HCT116 (cell line): ENCODE measurements around the gene EML1. TPM values are rescaled to one million over a fixed set of nuclear protein-coding genes. Genes with fewer than 3 reads are reported as not detected.

Source experiments
- ATAC-seq: fragments of 200-7000 bp; cut with Tn5 transposase; 2 replicates; pipeline ENCODE4 v1.9.1; 2020; ENCODE audit warnings: mild to moderate bottlenecking, moderate library complexity
- BruUV-seq: library from RNA; stranded (reverse); fragments of 400-500 nt; replicated peaks from 2 replicates; lab custom pipeline; 2021; lab: Mats Ljungman, UMichigan
- CTCF ChIA-PET: fragments of 300-600 bp; sonication (Branson Sonifier 250); formaldehyde crosslinking; loops from one replicate; lab custom pipeline; 2021; ENCODE audit warnings: antibody characterized with exemption; lab: Charles Lee
- POLR2A ChIA-PET: fragments of 300-600, 350-600 bp; sonication (Branson Sonifier 250); formaldehyde crosslinking; loops from one replicate; lab custom pipeline; 2021; ENCODE audit warnings: antibody characterized with exemption; lab: Charles Lee
- RAD21 ChIA-PET, 2 experiments: fragments of 300-600 bp; sonication (Branson Sonifier 250); formaldehyde crosslinking; loops; one replicate each; lab custom pipeline; 2023; ENCODE audit warnings: low total read pairs in 2 of 2; ENCODE audit not compliant: uncharacterized antibody in 2 of 2, unreplicated experiment in 2 of 2, low non-redundant PET in 1 of 2; lab: Charles Lee
- DNase-seq: peaks from one replicate; pipeline ENCODE4 v3.0.0-alpha.2; 2010; ENCODE audit warnings: low read depth, low spot score
- H2AFZ ChIP-seq: fragments of 200-600 bp; shearing (Covaris generic), sonication (generic); 2 replicates; pipeline ENCODE4 v1.6.1; 2017; ENCODE audit warnings: low read depth, mixed run types, mixed read lengths, antibody characterized with exemption, low read length; ENCODE audit not compliant: poor library complexity, severe bottlenecking
- H3K27ac ChIP-seq: 2 replicates; pipeline ENCODE4 v1.5.1; 2012; ENCODE audit warnings: low read depth, low read length
- H3K27me3 ChIP-seq: fragments of 200-600 bp; sonication (generic); 2 replicates; pipeline ENCODE4 v1.6.1; 2016; ENCODE audit warnings: mixed run types, low read length, mixed read lengths; ENCODE audit not compliant: insufficient read depth
- H3K36me3 ChIP-seq, 2 experiments: fragments of 200-500 bp in 1 of 2; fragments of 200-600 bp in 1 of 2; sonication (Bioruptor generic) in 1 of 2; sonication (generic) in 1 of 2; 2 replicates each; pipeline versions ENCODE4 v1.5.1 to v1.6.1; 2014 to 2016; ENCODE audit warnings: low read length in 2 of 2, inconsistent platforms in 1 of 2, mixed read lengths in 1 of 2, mixed run types in 1 of 2; ENCODE audit not compliant: insufficient read depth in 2 of 2, control insufficient read depth in 1 of 2
- H3K4me1 ChIP-seq, 2 experiments: fragments of 200-600 bp in 1 of 2; sonication (generic) in 1 of 2; 2 replicates each; pipeline versions ENCODE4 v1.5.1 to v1.6.1; 2012 to 2017; ENCODE audit warnings: low read length in 2 of 2, inconsistent platforms in 1 of 2, mild to moderate bottlenecking in 1 of 2, mixed read lengths in 1 of 2, mixed run types in 1 of 2, moderate library complexity in 1 of 2; ENCODE audit not compliant: insufficient read depth in 2 of 2, control insufficient read depth in 1 of 2
- H3K4me2 ChIP-seq: fragments of 200-600 bp; sonication (generic); 2 replicates; pipeline ENCODE4 v1.6.1; 2017; ENCODE audit warnings: mixed run types, low read length, mixed read lengths
- H3K4me3 ChIP-seq, 2 experiments: fragments of 200-600 bp in 1 of 2; sonication (generic) in 1 of 2; replicated peaks in 1 of 2; 2 replicates each; pipeline ENCODE4 v1.5.1; 2011 to 2016; ENCODE audit warnings: low read length in 2 of 2, control low read depth in 1 of 2, low read depth in 1 of 2, mild to moderate bottlenecking in 1 of 2, mixed read lengths in 1 of 2, mixed run types in 1 of 2
- H3K79me2 ChIP-seq: fragments of 200-600 bp; sonication (generic); 2 replicates; pipeline ENCODE4 v1.6.1; 2017; ENCODE audit warnings: mild to moderate bottlenecking, mixed run types, low read length, moderate library complexity, mixed read lengths; ENCODE audit not compliant: insufficient read depth
- H3K9ac ChIP-seq: fragments of 200-600 bp; sonication (generic); 2 replicates; pipeline ENCODE4 v1.6.1; 2016; ENCODE audit warnings: low read length, mixed read lengths
- H3K9me2 ChIP-seq: fragments of 200-600 bp; sonication (generic), shearing (Covaris generic); 2 replicates; pipeline ENCODE4 v1.6.1; 2017; ENCODE audit warnings: mixed run types, mild to moderate bottlenecking, moderate library complexity; ENCODE audit not compliant: insufficient read depth
- H3K9me3 ChIP-seq, 2 experiments: fragments of 200-500 bp in 1 of 2; fragments of 200-600 bp in 1 of 2; sonication (Bioruptor generic) in 1 of 2; sonication (generic) in 1 of 2; 2 replicates each; pipeline ENCODE4 v1.6.1; 2014 to 2017; ENCODE audit warnings: low read length in 2 of 2, mixed read lengths in 2 of 2, inconsistent platforms in 1 of 2, low read depth in 1 of 2, mild to moderate bottlenecking in 1 of 2, mixed run types in 1 of 2, moderate library complexity in 1 of 2; ENCODE audit not compliant: control insufficient read depth in 1 of 2, insufficient read depth in 1 of 2
- H4K20me1 ChIP-seq: fragments of 200-600 bp; sonication (generic), shearing (Covaris generic); 2 replicates; pipeline ENCODE4 v1.6.1; 2017; ENCODE audit warnings: mixed run types, mild to moderate bottlenecking, moderate library complexity; ENCODE audit not compliant: insufficient read depth
- CEBPB ChIP-seq: IDR thresholded peaks from 2 replicates; pipeline ENCODE4 v1.6.1; 2012; ENCODE audit warnings: low read depth
- EGR1 ChIP-seq: IDR thresholded peaks from 2 replicates; pipeline ENCODE4 v1.6.1; 2012; ENCODE audit warnings: low read depth
- ELF1 ChIP-seq: IDR thresholded peaks from 2 replicates; pipeline ENCODE4 v1.6.1; 2012; ENCODE audit warnings: low read depth, borderline replicate concordance
- EZH2phosphoT487 ChIP-seq: fragments of 200-600 bp; IDR thresholded peaks from 2 replicates; pipeline ENCODE4 v1.6.1; 2018; ENCODE audit warnings: antibody characterized with exemption, borderline replicate concordance
- FOSL1 ChIP-seq: IDR thresholded peaks from 2 replicates; pipeline ENCODE4 v1.6.1; 2012; ENCODE audit warnings: low read depth
- JUND ChIP-seq: IDR thresholded peaks from 2 replicates; pipeline ENCODE4 v1.6.1; 2012
- POLR2A ChIP-seq: IDR thresholded peaks from 2 replicates; pipeline ENCODE4 v1.7.0; 2011; ENCODE audit warnings: borderline replicate concordance; ENCODE audit not compliant: insufficient read depth, insufficient read length; ENCODE audit errors: extremely low read depth
- SIN3A ChIP-seq: IDR thresholded peaks from 2 replicates; pipeline ENCODE4 v1.6.1; 2012; ENCODE audit warnings: low read depth
- SRF ChIP-seq: IDR thresholded peaks from 2 replicates; pipeline ENCODE4 v1.6.1; 2012; ENCODE audit warnings: low read depth
- TCF7L2 ChIP-seq: IDR thresholded peaks from 2 replicates; pipeline ENCODE4 v1.7.0; 2011; ENCODE audit warnings: borderline replicate concordance, inconsistent platforms; ENCODE audit not compliant: insufficient read depth, insufficient read length; ENCODE audit errors: extremely low read depth
- YY1 ChIP-seq: IDR thresholded peaks from 2 replicates; pipeline ENCODE4 v1.6.1; 2011; ENCODE audit warnings: low read length, low read depth, moderate library complexity, mild to moderate bottlenecking; ENCODE audit not compliant: insufficient replicate concordance; ENCODE audit errors: extremely low read depth
- ZNF274 ChIP-seq: fragments of 200-500 bp; sonication (Bioruptor generic); IDR thresholded peaks from 2 replicates; pipeline ENCODE4 v1.6.1; 2014; ENCODE audit warnings: mild to moderate bottlenecking, low read depth, low read length, inconsistent platforms
- intact Hi-C: fragments of 100-400 bp; cut with micrococcal nuclease; formaldehyde crosslinking; loops from 2 replicates; pipeline ENCODE4 v1.10.0; 2022
- total RNA-seq: library from RNA; stranded (reverse); gene quantifications from one replicate; pipeline ENCODE4 v1.2.1, GENCODE V29; 2021; ENCODE audit not compliant: unreplicated experiment
- TF ChIP-seq, protein P1 (sequence below): IDR thresholded peaks from 2 replicates; pipeline ENCODE4 v1.6.1; 2012; ENCODE audit warnings: low read depth
- TF ChIP-seq, protein P2 (sequence below): IDR thresholded peaks from 2 replicates; pipeline ENCODE4 v1.6.1; 2012
- TF ChIP-seq, protein P3 (sequence below): IDR thresholded peaks from 2 replicates; pipeline ENCODE4 v1.6.1; 2012
- TF ChIP-seq, protein P4 (sequence below): IDR thresholded peaks from 2 replicates; pipeline ENCODE4 v1.6.1; 2011; ENCODE audit warnings: mild to moderate bottlenecking, low read length, moderate library complexity; ENCODE audit not compliant: insufficient replicate concordance; ENCODE audit errors: extremely low read depth

EML1 gene
- total RNA-seq, 1 experiment from 2014 or later = 7.4 TPM

DNA sequence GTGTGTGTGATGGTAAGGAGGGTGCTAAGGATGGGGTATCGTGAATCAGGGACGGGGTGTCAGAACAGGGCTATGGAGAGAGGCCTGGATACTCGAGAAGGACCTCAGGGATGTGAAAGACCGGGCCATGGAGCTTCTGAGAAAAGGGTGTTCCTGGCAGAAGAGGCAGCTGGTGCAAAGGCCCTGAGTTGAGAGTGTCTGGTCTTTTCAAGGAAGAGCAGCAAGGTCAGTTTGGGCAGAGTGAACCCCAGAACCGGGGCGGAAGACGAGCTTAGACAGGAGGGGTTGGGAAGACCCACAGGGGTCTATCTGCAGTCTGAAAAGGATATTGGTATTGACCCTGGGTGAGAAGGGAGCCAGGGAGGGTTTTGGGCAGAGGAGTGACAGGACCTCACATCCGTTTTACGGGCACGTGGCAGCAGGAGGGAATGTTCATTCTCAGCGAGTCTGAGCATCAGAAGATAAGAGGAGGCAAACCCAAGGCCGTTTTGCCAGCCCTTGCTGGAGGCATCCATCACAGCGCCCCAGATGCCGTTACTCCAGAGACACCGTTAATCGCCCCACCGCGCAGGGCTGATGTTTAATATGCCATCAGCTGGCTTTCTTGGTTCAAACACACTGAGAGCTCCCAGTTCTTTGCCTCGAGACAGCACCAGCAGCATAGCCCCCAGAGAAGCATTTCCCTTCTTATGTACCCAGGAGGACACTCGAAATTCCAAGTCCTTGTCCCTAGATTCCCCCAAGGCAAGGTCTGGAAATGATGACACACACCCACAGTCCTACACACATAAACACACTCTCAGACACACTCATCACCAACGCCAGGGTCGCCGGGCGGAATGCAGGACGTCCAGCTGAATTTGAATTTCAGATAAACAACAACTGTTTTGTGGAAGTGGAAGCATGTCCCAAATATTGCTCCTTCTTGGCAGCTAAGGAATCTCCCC lies 41.4 kb upstream of the EML1 start:
- Histone ChIP-seq H4K20me1 (no peaks in the 10 kb centered on the region), H3K9ac (peak overlapping the region; percentile 13; the same call in 1 of the 2 replicates), H3K79me2 (no peaks in the 10 kb centered on the region), H3K4me1 (peaks cover 22 to 48% of the 10 kb centered on the region in 2 experiments), H3K4me2 (peak overlapping the region; percentile 59), H3K9me3 (no peaks in the 10 kb centered on the region), H3K4me3 (no peak overlapping the region), H3K36me3 (no peaks in the 10 kb centered on the region), H2AFZ (no peak overlapping the region), H3K27ac (no peak overlapping the region), H3K27me3 (no peaks in the 10 kb centered on the region; the same call in 1 of the 2 replicates), H3K9me2 (no peaks in the 10 kb centered on the region)
- ChIA-PET RAD21 (no interaction called here), POLR2A (no interaction called here), CTCF (interaction anchor here (0.7 to 1.2 kb wide), 2 partner anchors 22 to 57 kb away, joined by 3 read pairs; no protein-coding TSS in a partner anchor)
- TF ChIP-seq, protein P1, sequence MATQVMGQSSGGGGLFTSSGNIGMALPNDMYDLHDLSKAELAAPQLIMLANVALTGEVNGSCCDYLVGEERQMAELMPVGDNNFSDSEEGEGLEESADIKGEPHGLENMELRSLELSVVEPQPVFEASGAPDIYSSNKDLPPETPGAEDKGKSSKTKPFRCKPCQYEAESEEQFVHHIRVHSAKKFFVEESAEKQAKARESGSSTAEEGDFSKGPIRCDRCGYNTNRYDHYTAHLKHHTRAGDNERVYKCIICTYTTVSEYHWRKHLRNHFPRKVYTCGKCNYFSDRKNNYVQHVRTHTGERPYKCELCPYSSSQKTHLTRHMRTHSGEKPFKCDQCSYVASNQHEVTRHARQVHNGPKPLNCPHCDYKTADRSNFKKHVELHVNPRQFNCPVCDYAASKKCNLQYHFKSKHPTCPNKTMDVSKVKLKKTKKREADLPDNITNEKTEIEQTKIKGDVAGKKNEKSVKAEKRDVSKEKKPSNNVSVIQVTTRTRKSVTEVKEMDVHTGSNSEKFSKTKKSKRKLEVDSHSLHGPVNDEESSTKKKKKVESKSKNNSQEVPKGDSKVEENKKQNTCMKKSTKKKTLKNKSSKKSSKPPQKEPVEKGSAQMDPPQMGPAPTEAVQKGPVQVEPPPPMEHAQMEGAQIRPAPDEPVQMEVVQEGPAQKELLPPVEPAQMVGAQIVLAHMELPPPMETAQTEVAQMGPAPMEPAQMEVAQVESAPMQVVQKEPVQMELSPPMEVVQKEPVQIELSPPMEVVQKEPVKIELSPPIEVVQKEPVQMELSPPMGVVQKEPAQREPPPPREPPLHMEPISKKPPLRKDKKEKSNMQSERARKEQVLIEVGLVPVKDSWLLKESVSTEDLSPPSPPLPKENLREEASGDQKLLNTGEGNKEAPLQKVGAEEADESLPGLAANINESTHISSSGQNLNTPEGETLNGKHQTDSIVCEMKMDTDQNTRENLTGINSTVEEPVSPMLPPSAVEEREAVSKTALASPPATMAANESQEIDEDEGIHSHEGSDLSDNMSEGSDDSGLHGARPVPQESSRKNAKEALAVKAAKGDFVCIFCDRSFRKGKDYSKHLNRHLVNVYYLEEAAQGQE = no peak
- TF ChIP-seq JUND (no peak), EZH2phosphoT487 (no peak), SRF (no peak), YY1 (no peak), TCF7L2 (no peak), CEBPB (no peak), SIN3A (no peak), POLR2A (no peak), ZNF274 (no peak), EGR1 (no peak), ELF1 (no peak), FOSL1 (no peak; the same call in 1 of the 2 replicates)
- TF ChIP-seq, protein P2, sequence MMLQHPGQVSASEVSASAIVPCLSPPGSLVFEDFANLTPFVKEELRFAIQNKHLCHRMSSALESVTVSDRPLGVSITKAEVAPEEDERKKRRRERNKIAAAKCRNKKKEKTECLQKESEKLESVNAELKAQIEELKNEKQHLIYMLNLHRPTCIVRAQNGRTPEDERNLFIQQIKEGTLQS = no peak
- TF ChIP-seq, protein P3, sequence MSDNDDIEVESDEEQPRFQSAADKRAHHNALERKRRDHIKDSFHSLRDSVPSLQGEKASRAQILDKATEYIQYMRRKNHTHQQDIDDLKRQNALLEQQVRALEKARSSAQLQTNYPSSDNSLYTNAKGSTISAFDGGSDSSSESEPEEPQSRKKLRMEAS = no peak
- TF ChIP-seq, protein P4, sequence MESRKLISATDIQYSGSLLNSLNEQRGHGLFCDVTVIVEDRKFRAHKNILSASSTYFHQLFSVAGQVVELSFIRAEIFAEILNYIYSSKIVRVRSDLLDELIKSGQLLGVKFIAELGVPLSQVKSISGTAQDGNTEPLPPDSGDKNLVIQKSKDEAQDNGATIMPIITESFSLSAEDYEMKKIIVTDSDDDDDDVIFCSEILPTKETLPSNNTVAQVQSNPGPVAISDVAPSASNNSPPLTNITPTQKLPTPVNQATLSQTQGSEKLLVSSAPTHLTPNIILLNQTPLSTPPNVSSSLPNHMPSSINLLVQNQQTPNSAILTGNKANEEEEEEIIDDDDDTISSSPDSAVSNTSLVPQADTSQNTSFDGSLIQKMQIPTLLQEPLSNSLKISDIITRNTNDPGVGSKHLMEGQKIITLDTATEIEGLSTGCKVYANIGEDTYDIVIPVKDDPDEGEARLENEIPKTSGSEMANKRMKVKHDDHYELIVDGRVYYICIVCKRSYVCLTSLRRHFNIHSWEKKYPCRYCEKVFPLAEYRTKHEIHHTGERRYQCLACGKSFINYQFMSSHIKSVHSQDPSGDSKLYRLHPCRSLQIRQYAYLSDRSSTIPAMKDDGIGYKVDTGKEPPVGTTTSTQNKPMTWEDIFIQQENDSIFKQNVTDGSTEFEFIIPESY = no peak
- no peak for DNase-seq
- intact Hi-C loops = no loop called here
- no TSS peak for BruUV-seq
- ATAC-seq = no peak
